GM18511 (cell line): Measurements from ENCODE around the gene RXFP1.

Source experiments
- ATAC-seq: cut with Tn5 transposase; IDR thresholded peaks from one replicate; pipeline ENCODE4 v1.9.1; 2021; ENCODE audit warnings: mild to moderate bottlenecking, moderate library complexity; ENCODE audit not compliant: unreplicated experiment

RXFP1 gene

DNA sequence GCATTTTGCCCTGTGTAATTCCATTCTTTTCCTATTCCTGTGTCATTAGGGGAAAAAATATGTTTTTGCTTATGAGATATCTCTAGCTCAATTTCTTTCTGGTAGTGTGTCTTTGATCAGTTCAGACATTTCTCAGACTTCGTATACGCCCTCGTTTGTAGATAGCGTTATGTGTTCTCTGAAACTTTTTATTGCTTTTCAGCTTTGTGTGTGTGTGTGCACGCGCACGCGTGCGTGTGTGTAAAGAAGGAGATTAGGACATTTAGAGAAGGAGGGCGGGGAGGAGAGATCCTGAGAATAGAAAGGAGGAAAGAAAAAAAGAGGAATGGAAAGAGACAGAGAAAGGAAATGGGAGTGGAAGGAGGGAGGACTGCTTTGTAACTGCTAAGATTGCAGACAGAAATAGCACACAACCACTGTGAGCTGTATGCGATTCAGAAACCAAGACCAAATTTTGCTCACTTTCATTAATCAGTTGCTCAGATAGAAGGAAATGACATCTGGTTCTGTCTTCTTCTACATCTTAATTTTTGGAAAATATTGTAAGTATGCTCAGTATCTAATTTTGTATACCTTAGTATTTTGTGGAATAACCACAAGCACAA, at the start of gene RXFP1:
RXFP1 (plus strand) TSS at position 399 of the 605 bp plus-strand sequence; CDS start at position 494, 95 bp downstream.
- no peak for ATAC-seq

DNA sequence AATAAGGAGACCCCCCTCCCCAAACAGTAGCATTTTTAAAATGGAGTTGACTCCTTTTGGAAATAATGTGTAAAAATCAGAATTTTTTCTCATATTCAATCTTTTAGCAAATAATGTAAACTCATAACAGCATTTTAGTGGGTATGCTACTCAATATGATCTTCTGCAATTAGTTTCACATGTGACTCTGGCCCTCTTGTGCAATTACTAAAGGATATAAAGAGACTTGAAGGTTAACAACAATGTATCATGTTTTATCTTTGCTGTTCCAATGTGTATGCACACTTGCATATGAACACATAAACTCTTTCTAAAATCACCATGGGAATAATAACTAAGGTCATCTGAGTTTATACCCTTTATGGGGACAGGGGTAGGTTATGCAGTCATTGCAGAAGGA, 39.9 kb upstream of the RXFP1 start:
- ATAC-seq, result no peak

DNA sequence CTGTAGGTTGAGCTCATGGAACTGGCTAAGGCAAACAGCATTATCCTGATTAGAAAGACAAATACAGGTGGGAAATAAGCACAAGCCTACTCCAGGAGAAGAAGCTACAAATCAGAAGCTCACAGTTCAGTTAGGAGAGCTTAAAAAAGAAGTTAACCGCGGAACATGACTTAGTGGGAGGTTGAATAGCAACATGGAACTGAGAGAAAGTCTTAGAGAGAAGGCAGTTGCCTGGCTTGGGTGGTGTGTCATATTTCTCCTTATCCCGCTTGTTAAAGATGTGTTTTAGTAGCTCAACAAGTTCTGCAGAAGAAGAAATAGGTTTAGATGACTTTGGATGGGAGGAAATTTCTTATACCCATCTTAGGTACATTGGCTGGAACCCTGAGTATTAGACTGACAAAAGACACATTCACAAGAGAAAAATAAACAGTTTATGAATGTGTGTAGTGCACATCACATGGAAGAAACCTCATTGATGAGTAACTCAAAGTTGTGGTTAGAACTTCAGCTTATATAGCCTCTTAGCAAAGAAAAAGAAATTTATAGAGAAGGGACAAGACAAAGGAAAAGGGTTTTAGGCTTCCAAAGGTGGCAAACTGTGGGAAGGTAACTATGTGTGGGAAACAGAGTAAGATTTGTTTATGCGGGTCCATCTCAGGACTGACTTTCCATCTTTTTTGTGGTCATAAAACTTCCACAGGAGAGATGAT, 37.4 kb upstream of the RXFP1 start:
- no peak for ATAC-seq

GRCh38 chr4:158490629-158491028, 31.1 kb upstream of the RXFP1 start:
- no peak for ATAC-seq

- ATAC-seq, result no peak
Observed at GRCh38 chr4:158492391-158492790, 29.3 kb upstream of the RXFP1 start.

GRCh38 chr4:158496030-158496741, 25.5 kb upstream of the RXFP1 start:
- no peak for ATAC-seq

DNA sequence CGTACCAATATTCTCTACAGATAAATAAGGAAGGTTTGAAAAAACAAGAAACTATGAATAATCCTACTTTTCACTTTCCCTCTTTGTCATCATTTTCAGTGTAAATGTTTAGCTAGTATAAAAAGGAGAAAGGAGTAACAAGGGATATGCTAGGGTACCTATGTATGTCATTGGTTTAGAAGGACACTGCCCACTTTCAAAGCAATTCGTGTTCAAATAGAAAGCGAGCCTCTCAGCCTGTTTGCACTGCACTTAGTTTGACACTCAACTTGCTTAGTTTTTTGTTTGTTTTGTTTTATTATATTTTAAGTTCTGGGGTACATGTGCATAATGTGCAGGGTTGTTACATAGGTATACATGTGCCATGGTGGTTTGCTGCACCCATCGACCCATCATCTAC, 21.6 kb upstream of the RXFP1 start:
- no peak for ATAC-seq

DNA sequence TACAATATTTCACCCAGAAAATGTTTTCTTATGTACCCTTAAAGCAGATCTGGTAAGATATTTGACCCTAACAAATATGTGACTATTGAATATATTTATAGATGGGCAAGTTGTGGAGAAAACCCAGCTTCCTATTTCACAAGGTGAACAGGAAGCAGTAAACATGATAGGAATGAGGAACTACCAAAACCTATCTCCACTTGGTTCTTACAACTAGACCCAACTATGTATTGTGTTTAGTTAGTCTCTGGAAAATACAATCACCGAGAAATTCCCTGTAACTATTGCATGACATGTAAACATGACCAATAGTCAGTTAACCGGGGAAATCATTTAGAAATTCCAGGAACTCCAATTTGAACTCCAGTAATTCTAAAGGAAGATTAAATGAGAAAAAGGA, 8.4 kb upstream of the RXFP1 start:
- no peak for ATAC-seq

DNA sequence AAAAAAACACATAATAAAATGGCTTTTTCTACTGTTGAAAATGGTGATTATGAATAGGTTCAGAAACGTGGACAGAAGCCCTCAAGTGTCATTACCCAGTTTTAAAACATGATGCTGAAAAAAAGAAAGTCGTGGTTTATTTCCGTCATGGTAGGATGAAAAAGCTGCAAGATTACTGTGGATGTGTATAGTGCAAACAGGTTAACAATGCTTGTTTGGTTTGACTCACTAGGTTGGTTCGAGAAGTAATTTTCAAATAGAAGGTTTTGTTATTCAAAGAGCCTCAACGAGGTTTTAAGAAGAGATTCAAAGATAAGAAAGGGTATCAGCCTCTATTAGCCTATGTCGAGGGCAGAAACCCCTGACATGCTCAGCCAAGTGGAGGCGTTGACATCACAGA, 2.5 kb upstream of the RXFP1 start:
- ATAC-seq, result no peak

DNA sequence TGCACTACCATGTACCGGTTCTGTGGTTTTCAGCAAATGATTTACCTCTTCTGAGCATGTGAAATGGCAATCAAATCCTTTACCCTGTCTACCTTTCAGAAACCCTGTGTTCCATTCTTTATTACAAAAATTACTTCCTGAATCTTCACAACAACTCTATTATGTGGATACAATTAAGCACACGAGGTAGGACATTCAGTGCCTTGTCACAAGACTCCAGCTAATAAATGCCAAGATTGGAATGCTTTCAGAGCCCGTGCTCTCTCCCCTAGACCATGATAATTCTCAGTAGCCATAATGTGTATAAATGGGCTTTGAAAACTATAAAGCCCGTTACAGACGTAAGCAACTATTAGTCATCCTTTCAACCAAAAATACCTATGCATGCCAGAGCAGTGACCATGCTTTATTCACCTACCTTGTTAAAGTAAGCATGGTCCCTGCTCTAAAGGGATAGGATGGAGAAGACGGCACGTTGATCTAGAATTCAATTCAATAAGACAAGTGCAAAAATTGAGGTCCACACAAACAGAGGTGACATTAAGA, 2.4 kb downstream of the RXFP1 start:
- ATAC-seq, result no peak

GRCh38 chr4:158527516-158527915, 5.8 kb downstream of the RXFP1 start:
- ATAC-seq, result no peak

GRCh38 chr4:158529505-158529904, 7.8 kb downstream of the RXFP1 start:
- ATAC-seq, result no peak

DNA sequence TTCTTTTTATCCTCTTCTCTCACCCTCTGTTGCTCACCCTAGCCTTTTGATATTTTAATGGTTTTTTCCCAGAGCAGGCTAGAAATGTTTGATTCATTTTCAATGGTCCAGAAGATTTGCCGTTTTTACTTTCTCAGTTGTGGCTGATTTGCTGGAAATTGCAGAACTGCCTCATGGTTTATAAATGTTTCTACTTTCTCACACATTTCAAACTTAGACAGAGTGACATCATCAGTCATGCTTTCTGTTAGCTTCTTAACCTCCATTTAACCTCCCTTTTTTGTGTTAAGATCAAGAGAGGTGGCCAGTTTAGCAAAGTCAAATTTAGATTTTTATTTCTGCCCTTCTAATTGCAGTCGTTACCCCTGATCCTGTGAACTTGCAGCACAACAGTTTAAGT, 8.7 kb downstream of the RXFP1 start:
- no peak for ATAC-seq

DNA sequence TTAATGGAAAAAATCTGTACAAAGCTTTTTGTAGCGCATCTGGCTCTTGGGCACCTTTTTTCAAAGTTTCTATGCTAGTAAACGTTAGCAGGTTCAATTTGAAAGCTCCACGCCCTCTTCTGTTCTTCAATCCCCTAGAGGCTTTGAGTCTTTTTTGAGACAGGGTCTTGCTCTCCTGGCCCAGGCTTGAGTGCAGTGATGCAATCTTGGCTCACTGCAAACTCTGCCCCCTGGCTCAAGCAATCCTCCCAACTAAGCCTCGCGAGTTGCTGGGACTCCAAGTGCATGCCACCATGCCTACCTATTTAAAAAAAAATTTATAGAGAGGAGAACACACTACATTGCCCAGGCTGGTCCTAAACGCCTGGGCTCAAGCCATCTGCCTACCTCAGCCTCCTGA, 9.2 kb downstream of the RXFP1 start:
- ATAC-seq, result no peak

- ATAC-seq, result no peak
Observed at GRCh38 chr4:158532556-158533231, 11.0 kb downstream of the RXFP1 start.

DNA sequence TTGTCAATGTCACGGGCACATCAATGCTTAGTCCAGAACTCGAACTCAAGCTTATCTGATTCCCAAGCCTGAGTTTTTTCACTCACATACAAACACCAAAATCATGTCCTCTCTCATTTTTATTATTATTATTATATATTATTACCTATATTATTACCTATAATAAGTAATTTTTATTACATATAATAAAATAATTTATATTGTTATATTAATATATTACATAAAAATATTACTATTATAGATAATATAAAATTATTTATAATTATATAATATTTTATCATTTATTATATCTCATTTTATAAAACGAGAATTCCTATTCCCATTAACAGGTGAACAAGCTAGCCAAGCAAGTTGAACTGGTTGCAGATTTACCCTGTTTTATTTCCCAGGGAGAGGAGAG, 13.0 kb downstream of the RXFP1 start:
- ATAC-seq, result no peak

DNA sequence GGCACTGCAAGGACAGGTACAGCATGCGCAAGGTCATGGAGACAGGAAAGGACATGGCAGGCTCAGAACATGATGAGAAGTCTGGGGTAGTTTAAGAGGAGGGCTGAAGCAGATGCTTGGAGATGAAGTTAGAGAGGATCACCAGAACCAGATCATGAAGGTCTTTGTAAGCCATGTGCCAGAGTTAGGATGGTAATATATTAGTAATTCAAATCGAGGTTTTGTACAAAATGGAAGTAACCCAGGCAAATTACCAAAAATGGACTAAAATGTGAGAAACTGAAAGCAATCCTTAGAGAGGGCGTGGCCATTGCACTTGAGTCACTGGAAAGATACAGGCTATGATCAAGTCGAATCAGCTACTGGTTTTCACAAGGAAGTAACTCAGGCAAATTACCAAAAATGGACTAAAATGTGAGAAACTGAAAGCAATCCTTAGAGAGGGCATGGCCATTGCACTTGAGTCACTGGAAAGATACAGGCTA, 13.5 kb downstream of the RXFP1 start:
- peak; percentile 67 for ATAC-seq

GRCh38 chr4:158536833-158537232, 15.2 kb downstream of the RXFP1 start:
- no peak for ATAC-seq

DNA sequence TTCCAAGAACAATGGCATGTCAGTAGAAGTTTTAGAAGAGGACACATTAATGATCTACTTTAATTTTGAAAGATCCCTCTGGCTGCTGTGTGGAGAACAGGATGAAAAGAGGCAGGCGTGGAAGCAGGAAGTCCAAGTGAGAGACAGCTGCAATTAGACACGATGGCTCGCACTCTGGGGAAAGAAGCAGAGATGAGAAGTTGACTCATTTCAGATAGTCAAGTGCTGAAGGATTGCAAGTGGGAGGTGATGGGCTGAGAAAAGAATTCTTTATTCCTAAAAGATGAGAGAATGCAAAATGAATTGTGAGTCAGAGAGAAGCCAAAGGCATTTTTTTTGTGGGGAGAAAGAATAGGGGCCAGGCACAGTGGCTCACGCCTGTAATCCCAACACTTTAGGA, 16.5 kb downstream of the RXFP1 start:
- ATAC-seq, result no peak

DNA sequence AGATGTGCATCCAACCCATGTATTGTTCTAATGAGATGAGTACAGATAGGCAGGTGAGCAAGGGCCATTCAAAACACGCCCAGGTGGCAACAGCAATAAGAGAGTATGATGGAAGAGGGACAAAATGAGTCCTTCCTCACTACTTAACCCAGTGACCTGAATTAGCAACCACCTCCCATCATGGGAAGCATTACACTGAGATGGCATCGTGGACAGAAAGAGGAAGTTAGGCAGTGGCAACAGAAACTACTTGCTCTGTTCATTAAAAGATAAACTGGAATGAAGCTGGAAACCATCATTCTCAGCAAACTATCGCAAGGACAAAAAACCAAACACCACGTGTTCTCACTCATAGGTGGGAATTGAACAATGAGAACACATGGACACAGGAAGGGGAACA, 17.2 kb downstream of the RXFP1 start:
- no peak for ATAC-seq
